Lower lobe of right lung (tissue), 2 donors: Measurements from ENCODE around the gene ST8SIA2. TPM values are rescaled to one million over a fixed set of nuclear protein-coding genes. Genes with fewer than 3 reads are reported as not detected.

Source experiments
- ATAC-seq, 2 donors: fragments of 200-7000 bp; cut with Tn5 transposase; one replicate each; pipeline ENCODE4 v1.9.1; 2020 to 2022; ENCODE audit warnings: mild to moderate bottlenecking in 2 of 2, moderate library complexity in 2 of 2
- DNase-seq: peaks from one replicate; pipeline ENCODE4 v3.0.0-alpha.2; 2020
- H3K27ac ChIP-seq: fragments of 200-600 bp; one replicate; pipeline ENCODE4 v1.8.0; 2022
- H3K27me3 ChIP-seq: fragments of 200-600 bp; one replicate; pipeline ENCODE4 v1.8.0; 2022; ENCODE audit warnings: low read depth
- H3K36me3 ChIP-seq: fragments of 200-600 bp; one replicate; pipeline ENCODE4 v1.8.0; 2022; ENCODE audit warnings: mild to moderate bottlenecking
- H3K4me1 ChIP-seq: fragments of 200-600 bp; one replicate; pipeline ENCODE4 v1.8.0; 2022
- H3K4me3 ChIP-seq: fragments of 200-600 bp; one replicate; pipeline ENCODE4 v1.8.0; 2022; ENCODE audit warnings: mild to moderate bottlenecking
- H3K9me3 ChIP-seq: fragments of 200-600 bp; one replicate; pipeline ENCODE4 v1.8.0; 2022
- CTCF ChIP-seq: fragments of 200-600 bp; IDR thresholded peaks from one replicate; pipeline ENCODE4 v1.8.0; 2022; ENCODE audit warnings: antibody characterized with exemption, mild to moderate bottlenecking
- intact Hi-C: fragments of 100-400 bp; cut with DNase I; formaldehyde crosslinking; loops from one replicate; pipeline ENCODE4 v1.11.0; 2022
- total RNA-seq: library from RNA; stranded (reverse); fragmentation: NEBNext Ultra II Directional; extraction: Animal tissue kit (Norgen Biotek cat#: 25700); gene quantifications from one replicate; pipeline ENCODE4 v1.2.1, GENCODE V29; 2021
- donor health status: DM: no; HTN: yes; CAD: no; lungs with severe emphysema.

Gene ST8SIA2
- total RNA-seq, 1 donor from 2014 or later = not detected

- Histone ChIP-seq H3K27ac (no peak overlapping the region), H3K4me3 (no peak overlapping the region), H3K9me3 (no peaks in the 10 kb centered on the region), H3K27me3 (peaks cover 5% of the 10 kb centered on the region), H3K4me1 (no peaks in the 10 kb centered on the region), H3K36me3 (no peaks in the 10 kb centered on the region)
- ATAC-seq (no peak), DNase-seq (no peak)
- no peak for TF ChIP-seq CTCF
- intact Hi-C loops = no loop called here
Observed at GRCh38 chr15:92502336-92502735, 108.7 kb downstream of the ST8SIA2 start.

GRCh38 chr15:92502930-92503857 is 109.5 kb downstream of the ST8SIA2 start:
- H3K27me3 ChIP-seq = peaks cover under 1% of the 10 kb centered on the region
- TF ChIP-seq CTCF = no peak
- H3K9me3 ChIP-seq = no peaks in the 10 kb centered on the region
- H3K4me1 ChIP-seq = no peaks in the 10 kb centered on the region
- intact Hi-C loops = no loop called here
- H3K4me3 ChIP-seq = no peak overlapping the region
- no peak overlapping the region for H3K27ac ChIP-seq
- DNase-seq (no peak), ATAC-seq (no peak)
- H3K36me3 ChIP-seq = no peaks in the 10 kb centered on the region

- no peaks in the 10 kb centered on the region for H3K36me3 ChIP-seq
- intact Hi-C loops = no loop called here
- H3K4me3 ChIP-seq = no peak overlapping the region
- TF ChIP-seq CTCF = no peak
- H3K9me3 ChIP-seq = no peaks in the 10 kb centered on the region
- ATAC-seq (no peak), DNase-seq (no peak)
- no peaks in the 10 kb centered on the region for H3K27me3 ChIP-seq
- H3K27ac ChIP-seq = no peak overlapping the region
- no peaks in the 10 kb centered on the region for H3K4me1 ChIP-seq
Observed at GRCh38 chr15:92503889-92504288, 110.2 kb downstream of the ST8SIA2 start.

- TF ChIP-seq CTCF = no peak
- ATAC-seq (no peak), DNase-seq (no peak)
Observed at GRCh38 chr15:92505611-92506010, 111.9 kb downstream of the ST8SIA2 start.

GRCh38 chr15:92506506-92506905 is 112.8 kb downstream of the ST8SIA2 start:
- DNase-seq = no peak
- no peaks in the 10 kb centered on the region for H3K9me3 ChIP-seq
- no peaks in the 10 kb centered on the region for H3K27me3 ChIP-seq
- H3K27ac ChIP-seq = no peak overlapping the region
- H3K4me3 ChIP-seq = no peak overlapping the region
- intact Hi-C loops = no loop called here
- no peak for ATAC-seq
- no peak for TF ChIP-seq CTCF
- H3K4me1 ChIP-seq = no peaks in the 10 kb centered on the region
- no peaks in the 10 kb centered on the region for H3K36me3 ChIP-seq

More at GRCh38 chr15:92505611-92506010, 111.9 kb downstream of the ST8SIA2 start:
- Histone ChIP-seq H3K36me3 (no peaks in the 10 kb centered on the region), H3K27ac (no peak overlapping the region), H3K9me3 (no peaks in the 10 kb centered on the region), H3K4me1 (no peaks in the 10 kb centered on the region), H3K27me3 (no peaks in the 10 kb centered on the region), H3K4me3 (no peak overlapping the region)
- intact Hi-C loops = no loop called here
